HG03064 (cell line): ENCODE measurements around the gene MTG2.
"Not testable (repeated sequence)": the region's sequence is repeated elsewhere in the genome, so short reads cannot be mapped to it uniquely, and the experiment has no call there.

Experiments
- ATAC-seq: cut with Tn5 transposase; IDR thresholded peaks from one replicate; pipeline ENCODE4 v1.9.1; 2021; ENCODE audit warnings: low read depth; ENCODE audit not compliant: unreplicated experiment

The MTG2 gene

GRCh38 chr20:62143957-62144825 lies 38.6 kb upstream of the MTG2 start:
- peak; percentile 20 for ATAC-seq

GRCh38 chr20:62145688-62146018 lies 37.2 kb upstream of the MTG2 start:
- no peak for ATAC-seq

- ATAC-seq = no peak
Measured at GRCh38 chr20:62146019-62146755, 36.6 kb upstream of the MTG2 start.

GRCh38 chr20:62147125-62147524 lies 35.7 kb upstream of the MTG2 start:
- no peak for ATAC-seq

- ATAC-seq = no peak
Measured at GRCh38 chr20:62147528-62147927, 35.3 kb upstream of the MTG2 start.

- not testable (repeated sequence) for ATAC-seq
Measured at GRCh38 chr20:62148383-62148782, 34.4 kb upstream of the MTG2 start.

- ATAC-seq = no peak
Measured at GRCh38 chr20:62148908-62149314, 33.9 kb upstream of the MTG2 start.

- ATAC-seq = no peak
Measured at GRCh38 chr20:62149532-62150309, 33.1 kb upstream of the MTG2 start.

- no peak for ATAC-seq
Measured at GRCh38 chr20:62150310-62150575, 32.6 kb upstream of the MTG2 start.

- ATAC-seq = no peak
Measured at GRCh38 chr20:62151225-62151624, 31.6 kb upstream of the MTG2 start.

GRCh38 chr20:62151835-62152364 lies 30.9 kb upstream of the MTG2 start:
- no peak for ATAC-seq

GRCh38 chr20:62155428-62156253 lies 27.2 kb upstream of the MTG2 start:
- no peak for ATAC-seq

GRCh38 chr20:62156254-62156556 lies 26.6 kb upstream of the MTG2 start:
- no peak for ATAC-seq

GRCh38 chr20:62156592-62157386 lies 26.0 kb upstream of the MTG2 start:
- no peak for ATAC-seq

- ATAC-seq = no peak
Measured at GRCh38 chr20:62157387-62158087, 25.3 kb upstream of the MTG2 start.

GRCh38 chr20:62158088-62158400 lies 24.8 kb upstream of the MTG2 start:
- ATAC-seq = no peak

GRCh38 chr20:62158541-62158940 lies 24.3 kb upstream of the MTG2 start:
- no peak for ATAC-seq

- ATAC-seq = no peak
Measured at GRCh38 chr20:62159052-62159451, 23.8 kb upstream of the MTG2 start.

- ATAC-seq = no peak
Measured at GRCh38 chr20:62159839-62160238, 23.0 kb upstream of the MTG2 start.
